MM.1S (cell line): Measurements from ENCODE around the gene PLD1.

ENCODE experiments used
- DNase-seq: peaks from one replicate; pipeline ENCODE4 v3.0.0-alpha.2; 2015
- H2AFZ ChIP-seq: fragments of 300-600 bp; sonication (generic); 2 replicates; pipeline ENCODE4 v1.6.0; 2016; ENCODE audit warnings: antibody characterized with exemption, low read length
- H3F3A ChIP-seq: fragments of 300-600 bp; sonication (generic); 2 replicates; pipeline ENCODE4 v1.6.1; 2016; ENCODE audit warnings: mild to moderate bottlenecking, antibody characterized with exemption, low read length, moderate library complexity, mixed read lengths; ENCODE audit not compliant: insufficient read depth
- H3K27ac ChIP-seq: fragments of 300-600 bp; sonication (generic); 2 replicates; pipeline ENCODE4 v1.5.1; 2016; ENCODE audit warnings: mild to moderate bottlenecking, low read length
- H3K27me3 ChIP-seq: fragments of 300-600 bp; sonication (generic); replicated peaks from 2 replicates; pipeline ENCODE4 v1.6.0; 2016; ENCODE audit warnings: low read length; ENCODE audit not compliant: insufficient read depth
- H3K36me3 ChIP-seq: fragments of 300-600 bp; sonication (generic); replicated peaks from 2 replicates; pipeline ENCODE4 v1.6.1; 2016; ENCODE audit warnings: mild to moderate bottlenecking, low read length, mixed read lengths; ENCODE audit not compliant: insufficient read depth
- H3K4me1 ChIP-seq: fragments of 300-600 bp; sonication (generic); 2 replicates; pipeline ENCODE4 v1.6.1; 2016; ENCODE audit warnings: low read length, mixed read lengths
- H3K4me2 ChIP-seq: fragments of 300-600 bp; sonication (generic); 2 replicates; pipeline ENCODE4 v1.6.0; 2016; ENCODE audit warnings: low read depth, low read length
- H3K4me3 ChIP-seq: fragments of 300-600 bp; sonication (generic); 2 replicates; pipeline ENCODE4 v1.5.1; 2016; ENCODE audit warnings: low read length, mixed read lengths
- H3K79me2 ChIP-seq: fragments of 300-600 bp; sonication (generic); 2 replicates; pipeline ENCODE4 v1.6.1; 2016; ENCODE audit warnings: mixed run types, low read length, mixed read lengths
- H3K9ac ChIP-seq: fragments of 300-600 bp; sonication (generic); 2 replicates; pipeline ENCODE4 v1.6.1; 2016; ENCODE audit warnings: low read length, mixed read lengths
- H3K9me2 ChIP-seq: fragments of 300-600 bp; sonication (generic); replicated peaks from 2 replicates; pipeline ENCODE4 v1.6.1; 2016; ENCODE audit warnings: mild to moderate bottlenecking, low read length, mixed read lengths; ENCODE audit not compliant: insufficient read depth
- H3K9me3 ChIP-seq: fragments of 300-600 bp; sonication (generic); replicated peaks from 2 replicates; pipeline ENCODE4 v1.6.1; 2016; ENCODE audit warnings: mild to moderate bottlenecking, low read length, mixed read lengths; ENCODE audit not compliant: insufficient read depth
- H4K20me1 ChIP-seq: fragments of 300-600 bp; sonication (generic); 2 replicates; pipeline ENCODE4 v1.6.1; 2016; ENCODE audit warnings: mild to moderate bottlenecking, low read length, moderate library complexity, mixed read lengths; ENCODE audit not compliant: insufficient read depth
- CTCF ChIP-seq: fragments of 300-600 bp; sonication (generic); IDR thresholded peaks from 2 replicates; pipeline ENCODE4 v1.5.1; 2016; ENCODE audit warnings: antibody characterized with exemption, low read length, mixed read lengths
- EZH2 ChIP-seq: fragments of 300-600 bp; sonication (generic); optimal IDR thresholded peaks from 2 replicates; pipeline ENCODE3; 2017; ENCODE audit warnings: low read depth, mild to moderate bottlenecking, antibody characterized with exemption, low read length, mixed read lengths
- EZH2phosphoT487 ChIP-seq: fragments of 300-600 bp; sonication (generic); IDR thresholded peaks from 2 replicates; pipeline ENCODE4 v1.6.1; 2018; ENCODE audit warnings: antibody characterized with exemption, low read length

The PLD1 gene

GRCh38 chr3:171786997-171787396, 23.3 kb downstream of the PLD1 start:
- no peak for TF ChIP-seq EZH2phosphoT487
- H3K4me1 ChIP-seq = no peaks in the 10 kb centered on the region

GRCh38 chr3:171784937-171785336, 25.3 kb downstream of the PLD1 start:
- no peak overlapping the region for H2AFZ ChIP-seq
- H3K36me3 ChIP-seq = no peaks in the 10 kb centered on the region
- no peak overlapping the region for H3K4me2 ChIP-seq
- H3K9me3 ChIP-seq = no peaks in the 10 kb centered on the region
- no peaks in the 10 kb centered on the region for H3K4me1 ChIP-seq
- H3K9ac ChIP-seq = no peak overlapping the region
- H3K27ac ChIP-seq = no peak overlapping the region
- DNase-seq = no peak
- no peaks in the 10 kb centered on the region for H4K20me1 ChIP-seq
- H3K27me3 ChIP-seq = no peaks in the 10 kb centered on the region
- no peaks in the 10 kb centered on the region for H3K9me2 ChIP-seq
- H3F3A ChIP-seq = no peaks in the 10 kb centered on the region
- no peaks in the 10 kb centered on the region for H3K79me2 ChIP-seq
- no peak overlapping the region for H3K4me3 ChIP-seq
- TF ChIP-seq EZH2 (no peak), CTCF (no peak), EZH2phosphoT487 (no peak)

More at GRCh38 chr3:171786997-171787396, 23.3 kb downstream of the PLD1 start:
- no peak overlapping the region for H3K27ac ChIP-seq
- no peak overlapping the region for H2AFZ ChIP-seq
- H3K27me3 ChIP-seq = no peaks in the 10 kb centered on the region
- no peak overlapping the region for H3K4me3 ChIP-seq
- no peaks in the 10 kb centered on the region for H3F3A ChIP-seq
- H3K9me3 ChIP-seq = no peaks in the 10 kb centered on the region
- no peak for DNase-seq
- H3K36me3 ChIP-seq = no peaks in the 10 kb centered on the region
- no peak overlapping the region for H3K9ac ChIP-seq
- no peaks in the 10 kb centered on the region for H4K20me1 ChIP-seq
- H3K9me2 ChIP-seq = no peaks in the 10 kb centered on the region
- no peak overlapping the region for H3K4me2 ChIP-seq
- H3K79me2 ChIP-seq = no peaks in the 10 kb centered on the region

- H3K9me2 ChIP-seq = no peaks in the 10 kb centered on the region
- no peak overlapping the region for H3K4me3 ChIP-seq
- H3K36me3 ChIP-seq = no peaks in the 10 kb centered on the region
- H3K27me3 ChIP-seq = no peaks in the 10 kb centered on the region
- H3F3A ChIP-seq = no peaks in the 10 kb centered on the region
- no peak overlapping the region for H3K27ac ChIP-seq
- no peak for TF ChIP-seq EZH2
- TF ChIP-seq EZH2phosphoT487 = no peak
- TF ChIP-seq CTCF = no peak
- H3K9ac ChIP-seq = no peak overlapping the region
- H3K4me2 ChIP-seq = no peak overlapping the region
- DNase-seq = no peak
- H3K9me3 ChIP-seq = no peaks in the 10 kb centered on the region
- no peaks in the 10 kb centered on the region for H4K20me1 ChIP-seq
- H2AFZ ChIP-seq = no peak overlapping the region
- no peaks in the 10 kb centered on the region for H3K79me2 ChIP-seq
- H3K4me1 ChIP-seq = no peaks in the 10 kb centered on the region
Measured at GRCh38 chr3:171784387-171784786, 25.9 kb downstream of the PLD1 start.

GRCh38 chr3:171783626-171784025, 26.7 kb downstream of the PLD1 start:
- H3K27ac ChIP-seq = no peak overlapping the region
- H3K4me2 ChIP-seq = no peak overlapping the region
- H3K36me3 ChIP-seq = no peaks in the 10 kb centered on the region
- H3K9ac ChIP-seq = no peak overlapping the region
- no peak for DNase-seq
- no peaks in the 10 kb centered on the region for H3K4me1 ChIP-seq
- TF ChIP-seq CTCF (no peak), EZH2phosphoT487 (no peak), EZH2 (no peak)
- H3K9me2 ChIP-seq = no peaks in the 10 kb centered on the region
- no peaks in the 10 kb centered on the region for H3K9me3 ChIP-seq
- no peaks in the 10 kb centered on the region for H3K27me3 ChIP-seq
- no peaks in the 10 kb centered on the region for H4K20me1 ChIP-seq
- no peaks in the 10 kb centered on the region for H3K79me2 ChIP-seq
- H3F3A ChIP-seq = no peaks in the 10 kb centered on the region
- H2AFZ ChIP-seq = no peak overlapping the region
- no peak overlapping the region for H3K4me3 ChIP-seq
